SH-SY5Y (cell line): Measurements from ENCODE around the gene TMEM250.

Experiments used
- GATA2 ChIP-seq: IDR thresholded peaks from 2 replicates; pipeline ENCODE4 v1.6.1; 2011; ENCODE audit warnings: mild to moderate bottlenecking, low read depth, low read length
- GATA3 ChIP-seq: IDR thresholded peaks from 2 replicates; pipeline ENCODE4 v1.6.1; 2011; ENCODE audit warnings: low read depth, mild to moderate bottlenecking, low read length, moderate library complexity

Gene TMEM250

GRCh38 chr9:136091582-136092352 lies 26.9 kb downstream of the TMEM250 start:
- TF ChIP-seq GATA3: no peak
- TF ChIP-seq GATA2: no peak

- TF ChIP-seq GATA3: no peak
- TF ChIP-seq GATA2: no peak
Measured at GRCh38 chr9:136090768-136091581, 27.7 kb downstream of the TMEM250 start.

GRCh38 chr9:136090056-136090735 lies 28.5 kb downstream of the TMEM250 start:
- no peak for TF ChIP-seq GATA3
- no peak for TF ChIP-seq GATA2

GRCh38 chr9:136089697-136090045 lies 29.0 kb downstream of the TMEM250 start:
- TF ChIP-seq GATA3: no peak
- no peak for TF ChIP-seq GATA2

- TF ChIP-seq GATA2: 0 out of 2 replicates have a peak, but pooled peaks have one; percentile 30
- no peak for TF ChIP-seq GATA3
Measured at GRCh38 chr9:136088939-136089696, 29.6 kb downstream of the TMEM250 start.

- TF ChIP-seq GATA3 (no peak), GATA2 (no peak; the same call in 1 of the 2 replicates)
Measured at GRCh38 chr9:136088481-136088938, 30.2 kb downstream of the TMEM250 start.

GRCh38 chr9:136087741-136088480 lies 30.8 kb downstream of the TMEM250 start:
- TF ChIP-seq GATA2 (no peak), GATA3 (no peak)

GRCh38 chr9:136086951-136087740 lies 31.5 kb downstream of the TMEM250 start:
- TF ChIP-seq GATA3 (no peak), GATA2 (no peak)

- no peak for TF ChIP-seq GATA3
- no peak for TF ChIP-seq GATA2
Measured at GRCh38 chr9:136086213-136086881, 32.3 kb downstream of the TMEM250 start.

GRCh38 chr9:136085815-136086212 lies 32.9 kb downstream of the TMEM250 start:
- TF ChIP-seq GATA2 (no peak), GATA3 (no peak)

- TF ChIP-seq GATA2: no peak
- no peak for TF ChIP-seq GATA3
Measured at GRCh38 chr9:136084063-136084944, 34.4 kb downstream of the TMEM250 start.
